Measurements from ENCODE around the gene CYP4A22.
"Not testable (repeated sequence)": the region's sequence is repeated elsewhere in the genome, so short reads cannot be mapped to it uniquely, and the experiment has no call there.

CYP4A22 gene

DNA sequence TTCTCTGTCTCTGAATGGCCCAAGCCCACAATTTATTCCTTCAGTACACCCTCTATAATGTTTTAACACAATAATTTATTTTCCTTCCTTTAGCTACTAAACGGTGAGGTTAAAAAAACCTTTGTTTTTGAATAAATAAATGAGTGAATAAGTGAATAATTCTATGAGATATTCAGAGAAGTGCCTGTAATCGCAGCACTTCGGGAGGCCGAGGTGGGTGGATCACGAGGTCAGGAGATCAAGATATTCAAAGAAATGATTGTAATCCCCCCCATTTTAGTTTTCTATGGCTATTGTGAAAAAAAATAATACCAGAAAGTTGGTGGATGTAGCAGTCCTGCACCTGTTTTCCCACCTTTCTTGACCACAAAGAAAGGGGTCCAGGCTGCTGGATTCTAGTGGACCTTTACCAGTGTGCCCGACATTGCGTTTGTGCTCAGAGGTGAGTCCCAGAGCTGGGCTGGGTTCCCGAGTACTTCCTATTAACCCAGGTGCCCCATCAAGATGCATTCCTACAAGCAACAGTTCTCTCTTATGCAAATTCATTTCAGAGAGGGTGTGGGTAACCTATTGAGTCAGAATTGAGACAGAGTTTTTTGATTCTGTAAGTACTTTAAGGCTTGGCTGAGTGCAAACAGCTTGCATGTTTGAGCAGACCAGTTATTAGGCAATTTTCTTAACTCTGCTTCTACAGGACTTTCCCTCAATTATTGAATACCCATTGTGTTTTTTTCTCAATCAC lies 7.6 kb upstream of the CYP4A22 start:
- not testable (repeated sequence) for H3K4me3 ChIP-seq (ENCODE audit: low read length); H2AFZ ChIP-seq (ENCODE audit: low read depth, low read length); H3K27me3 ChIP-seq (ENCODE audit: insufficient read depth, low read length); H3K4me1 ChIP-seq (ENCODE audit: insufficient read depth, low read length); H3K36me3 ChIP-seq (ENCODE audit: insufficient read depth, low read length); H3K9me3 ChIP-seq (ENCODE audit: low read length)

GRCh38 chr1:47132665-47133064 lies 4.6 kb upstream of the CYP4A22 start:
- H3K9me3 ChIP-seq (ENCODE audit: low read length); H3K36me3 ChIP-seq (ENCODE audit: insufficient read depth, low read length); H3K4me3 ChIP-seq (ENCODE audit: low read length); H2AFZ ChIP-seq (ENCODE audit: low read depth, low read length); H3K27me3 ChIP-seq (ENCODE audit: insufficient read depth, low read length); H3K4me1 ChIP-seq (ENCODE audit: insufficient read depth, low read length): not testable (repeated sequence)

DNA sequence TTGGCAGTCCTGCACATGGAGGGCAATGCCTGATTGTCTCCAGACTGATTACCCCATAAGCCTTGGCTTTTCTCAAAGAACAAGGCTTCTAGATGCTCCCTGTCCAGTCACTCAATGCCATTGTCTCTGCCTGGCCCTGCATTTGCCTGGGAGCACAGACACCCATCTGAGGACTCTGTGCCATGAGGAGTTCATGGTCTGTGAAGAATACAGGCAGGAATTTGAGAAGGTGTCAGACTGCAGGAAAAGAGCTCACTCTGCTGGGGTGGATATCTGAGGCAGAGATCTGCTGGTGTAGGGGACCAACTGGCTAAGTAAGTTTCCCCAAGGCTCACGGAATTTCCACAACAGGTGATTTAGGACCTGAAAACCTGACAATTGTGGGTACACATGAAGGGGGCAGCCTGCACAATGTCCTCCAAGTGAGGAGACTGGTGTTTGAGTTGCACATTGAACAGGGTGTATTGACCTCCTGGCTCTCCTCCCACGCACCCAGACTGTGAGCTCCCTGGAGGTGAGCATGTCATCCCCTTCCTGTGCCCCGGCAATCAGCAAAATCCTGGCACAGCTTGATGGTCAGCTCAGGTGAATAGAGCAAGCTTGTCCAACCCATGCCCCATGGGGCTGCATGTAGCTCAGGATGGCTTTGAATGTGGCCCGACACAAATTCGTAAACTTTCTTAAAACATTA lies 829 bp downstream of the CYP4A22 start:
- H3K9me3 ChIP-seq (ENCODE audit: low read length): no peaks in the 10 kb centered on the region
- H2AFZ ChIP-seq (ENCODE audit: low read depth, low read length): no peak overlapping the region
- no peak overlapping the region for H3K4me3 ChIP-seq (ENCODE audit: low read length)
- H3K36me3 ChIP-seq (ENCODE audit: insufficient read depth, low read length): no peaks in the 10 kb centered on the region
- no peaks in the 10 kb centered on the region for H3K4me1 ChIP-seq (ENCODE audit: insufficient read depth, low read length)
- H3K27me3 ChIP-seq (ENCODE audit: insufficient read depth, low read length): peaks cover 3% of the 10 kb centered on the region

GRCh38 chr1:47140358-47140757 lies 3.1 kb downstream of the CYP4A22 start:
- H3K4me3 ChIP-seq (ENCODE audit: low read length); H3K4me1 ChIP-seq (ENCODE audit: insufficient read depth, low read length); H3K36me3 ChIP-seq (ENCODE audit: insufficient read depth, low read length); H3K27me3 ChIP-seq (ENCODE audit: insufficient read depth, low read length); H2AFZ ChIP-seq (ENCODE audit: low read depth, low read length); H3K9me3 ChIP-seq (ENCODE audit: low read length): not testable (repeated sequence)

GRCh38 chr1:47143654-47144053 lies 6.4 kb downstream of the CYP4A22 start:
- H3K27me3 ChIP-seq (ENCODE audit: insufficient read depth, low read length); H3K4me1 ChIP-seq (ENCODE audit: insufficient read depth, low read length); H2AFZ ChIP-seq (ENCODE audit: low read depth, low read length); H3K36me3 ChIP-seq (ENCODE audit: insufficient read depth, low read length); H3K4me3 ChIP-seq (ENCODE audit: low read length); H3K9me3 ChIP-seq (ENCODE audit: low read length): not testable (repeated sequence)

GRCh38 chr1:47146495-47146894 lies 9.3 kb downstream of the CYP4A22 start:
- H3K9me3 ChIP-seq (ENCODE audit: low read length); H3K4me3 ChIP-seq (ENCODE audit: low read length); H3K36me3 ChIP-seq (ENCODE audit: insufficient read depth, low read length); H3K4me1 ChIP-seq (ENCODE audit: insufficient read depth, low read length); H3K27me3 ChIP-seq (ENCODE audit: insufficient read depth, low read length); H2AFZ ChIP-seq (ENCODE audit: low read depth, low read length): not testable (repeated sequence)

DNA sequence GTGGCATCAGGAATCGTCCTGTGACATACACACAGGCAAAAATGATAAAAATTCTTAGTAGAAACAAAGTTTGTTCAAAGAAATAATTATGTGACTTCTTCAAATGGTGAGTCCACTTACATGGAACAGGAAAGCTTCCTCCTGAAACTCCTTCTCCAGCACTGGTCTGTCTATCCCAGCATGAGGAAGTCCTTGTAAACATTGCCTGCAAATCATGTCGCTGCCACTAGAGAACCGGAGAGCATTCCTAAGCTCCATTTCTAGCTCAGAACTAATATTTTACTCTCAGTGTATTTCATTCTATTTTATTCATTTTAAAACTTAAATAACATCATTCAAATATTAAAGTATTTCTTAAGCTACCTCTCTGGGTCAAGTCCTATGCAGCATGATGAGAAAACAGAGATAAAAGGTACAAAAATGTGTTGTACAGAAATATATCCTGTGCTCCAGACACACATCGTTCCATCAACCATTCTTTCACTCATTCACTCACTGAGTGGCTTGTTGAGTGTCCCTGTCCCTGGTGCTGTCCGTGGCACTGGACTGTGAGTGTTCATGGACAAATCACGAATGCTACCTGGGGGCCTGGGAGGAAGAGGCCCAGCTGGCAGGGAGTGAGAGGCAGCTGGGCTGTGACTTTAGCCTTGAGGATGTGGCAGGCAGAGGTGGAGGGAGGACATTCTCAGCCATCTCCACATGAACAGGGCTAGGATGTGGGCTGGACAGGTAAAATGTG lies 10.0 kb downstream of the CYP4A22 start:
- H3K9me3 ChIP-seq (ENCODE audit: low read length): no peaks in the 10 kb centered on the region
- H2AFZ ChIP-seq (ENCODE audit: low read depth, low read length): no peak overlapping the region
- no peak overlapping the region for H3K4me3 ChIP-seq (ENCODE audit: low read length)
- H3K27me3 ChIP-seq (ENCODE audit: insufficient read depth, low read length): peaks cover 2% of the 10 kb centered on the region
- H3K36me3 ChIP-seq (ENCODE audit: insufficient read depth, low read length): no peaks in the 10 kb centered on the region
- H3K4me1 ChIP-seq (ENCODE audit: insufficient read depth, low read length): no peaks in the 10 kb centered on the region

DNA sequence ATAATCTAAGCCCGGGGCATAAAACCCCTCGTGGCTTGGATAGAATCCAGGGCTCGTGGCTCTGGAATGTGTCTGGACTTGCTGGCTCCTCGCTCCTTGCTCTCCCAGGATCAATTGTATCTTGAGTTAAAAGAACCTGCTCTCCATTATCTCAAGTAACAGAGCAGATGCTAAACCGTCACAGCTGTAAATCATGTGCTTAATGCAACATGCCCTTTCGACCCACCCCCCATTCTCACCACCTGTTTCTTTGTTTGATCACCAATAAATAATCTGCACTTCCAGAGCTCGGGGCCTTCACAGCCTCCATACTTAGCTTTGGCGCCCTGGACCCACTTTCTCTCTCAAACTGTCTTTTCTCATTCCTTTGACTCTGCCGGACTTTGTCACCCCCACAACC lies 11.9 kb downstream of the CYP4A22 start:
- H3K4me3 ChIP-seq (ENCODE audit: low read length); H3K36me3 ChIP-seq (ENCODE audit: insufficient read depth, low read length); H3K4me1 ChIP-seq (ENCODE audit: insufficient read depth, low read length); H3K9me3 ChIP-seq (ENCODE audit: low read length); H2AFZ ChIP-seq (ENCODE audit: low read depth, low read length); H3K27me3 ChIP-seq (ENCODE audit: insufficient read depth, low read length): not testable (repeated sequence)

DNA sequence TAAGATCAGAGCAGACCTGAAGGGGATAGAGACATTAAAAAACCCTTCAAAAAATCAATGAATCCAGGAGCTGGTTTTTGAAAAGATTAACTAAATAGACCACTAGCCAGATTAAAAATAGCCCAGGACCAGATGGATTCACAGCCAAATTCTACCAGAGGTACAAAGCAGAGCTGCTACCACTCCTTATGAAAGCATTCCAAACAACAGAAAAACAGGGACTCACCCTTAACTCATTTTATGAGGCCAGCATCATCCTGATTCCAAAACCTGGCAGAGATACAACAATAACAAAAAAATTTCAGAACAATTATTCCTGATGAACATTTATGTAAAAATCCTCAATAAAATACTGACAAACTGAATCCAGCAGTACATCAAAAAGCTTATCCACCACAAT lies 19.2 kb downstream of the CYP4A22 start:
- H3K4me3 ChIP-seq (ENCODE audit: low read length); H3K9me3 ChIP-seq (ENCODE audit: low read length); H3K4me1 ChIP-seq (ENCODE audit: insufficient read depth, low read length); H2AFZ ChIP-seq (ENCODE audit: low read depth, low read length); H3K36me3 ChIP-seq (ENCODE audit: insufficient read depth, low read length); H3K27me3 ChIP-seq (ENCODE audit: insufficient read depth, low read length): not testable (repeated sequence)

DNA sequence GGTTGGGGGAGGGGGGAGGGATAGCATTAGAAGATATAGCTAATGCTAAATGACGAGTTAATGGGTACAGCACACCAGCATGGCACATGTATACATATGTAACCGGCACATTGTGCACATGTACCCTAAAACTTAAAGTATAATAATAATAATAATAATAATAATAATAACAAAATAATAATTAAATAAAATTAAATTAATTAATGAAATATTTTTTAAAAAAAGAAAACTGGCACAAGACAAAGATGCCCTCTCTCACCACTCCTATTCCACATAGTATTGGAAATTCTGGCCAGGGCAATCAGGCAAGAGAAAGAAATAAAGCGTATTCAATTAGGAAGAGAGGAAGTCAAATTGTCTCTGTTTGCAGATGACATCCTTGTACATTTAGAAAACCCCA lies 20.7 kb downstream of the CYP4A22 start:
- not testable (repeated sequence) for H2AFZ ChIP-seq (ENCODE audit: low read depth, low read length); H3K4me3 ChIP-seq (ENCODE audit: low read length); H3K9me3 ChIP-seq (ENCODE audit: low read length); H3K27me3 ChIP-seq (ENCODE audit: insufficient read depth, low read length); H3K4me1 ChIP-seq (ENCODE audit: insufficient read depth, low read length); H3K36me3 ChIP-seq (ENCODE audit: insufficient read depth, low read length)

DNA sequence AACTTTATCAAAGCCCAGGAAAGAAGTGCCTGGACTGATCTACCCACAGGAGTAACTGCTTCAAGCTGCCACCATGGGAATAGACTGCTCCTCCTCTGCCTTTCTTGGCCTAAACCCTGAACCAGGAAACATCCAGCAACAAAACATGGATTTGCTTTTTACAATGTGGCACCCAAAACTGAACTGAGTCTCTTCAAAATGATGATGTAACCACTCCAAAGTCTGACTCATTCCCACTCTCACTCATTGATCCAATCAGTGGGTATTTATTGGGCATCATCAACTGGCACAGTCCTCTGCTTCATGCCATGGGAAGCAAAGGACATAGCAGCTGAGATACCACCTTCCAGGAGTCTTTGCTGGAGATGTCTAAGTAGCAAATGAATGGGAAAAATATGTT lies 23.5 kb downstream of the CYP4A22 start:
- Histone ChIP-seq H3K27me3 (ENCODE audit: insufficient read depth, low read length) (no peaks in the 10 kb centered on the region), H3K4me3 (ENCODE audit: low read length) (no peak overlapping the region), H3K4me1 (ENCODE audit: insufficient read depth, low read length) (no peaks in the 10 kb centered on the region), H3K36me3 (ENCODE audit: insufficient read depth, low read length) (no peaks in the 10 kb centered on the region), H3K9me3 (ENCODE audit: low read length) (no peaks in the 10 kb centered on the region), H2AFZ (ENCODE audit: low read depth, low read length) (no peak overlapping the region)

DNA sequence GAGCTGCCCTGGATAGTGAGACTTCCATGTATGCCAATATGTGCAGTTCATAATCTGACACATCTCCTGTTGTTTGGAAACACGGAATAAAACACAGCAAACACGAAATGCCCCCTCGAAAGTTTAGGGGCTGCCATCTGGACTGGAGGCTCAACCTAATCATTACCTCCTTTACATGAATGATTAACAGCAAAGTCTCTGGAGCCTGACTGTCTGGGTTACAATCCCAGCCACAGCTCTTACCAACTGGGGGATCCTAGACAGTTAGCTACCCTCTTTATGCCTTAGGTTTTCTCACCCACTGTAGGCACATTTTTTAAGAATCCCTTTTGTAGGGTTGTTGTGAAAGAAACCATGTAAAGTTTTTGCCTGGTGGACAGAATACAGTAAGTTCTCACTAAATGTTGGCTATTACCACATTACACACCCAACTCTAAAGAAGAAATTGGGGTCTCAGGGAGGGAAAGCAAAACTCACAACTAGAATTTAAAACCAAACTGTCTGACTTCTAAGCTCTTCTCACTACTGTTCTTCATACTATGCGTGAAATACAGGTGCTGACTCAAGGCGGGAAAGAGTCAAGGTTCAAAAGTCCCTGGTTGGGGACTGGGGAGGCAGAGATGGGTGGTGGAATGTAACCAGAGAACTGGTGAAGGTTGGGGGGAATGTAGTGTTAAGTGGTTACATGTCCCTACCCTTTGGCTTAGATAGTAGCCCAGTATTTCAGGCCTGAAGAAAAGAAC lies 24.2 kb downstream of the CYP4A22 start:
- no peaks in the 10 kb centered on the region for H3K4me1 ChIP-seq (ENCODE audit: insufficient read depth, low read length)
- H3K27me3 ChIP-seq (ENCODE audit: insufficient read depth, low read length): no peaks in the 10 kb centered on the region
- no peak overlapping the region for H3K4me3 ChIP-seq (ENCODE audit: low read length)
- no peak overlapping the region for H2AFZ ChIP-seq (ENCODE audit: low read depth, low read length)
- no peaks in the 10 kb centered on the region for H3K36me3 ChIP-seq (ENCODE audit: insufficient read depth, low read length)
- H3K9me3 ChIP-seq (ENCODE audit: low read length): no peaks in the 10 kb centered on the region

DNA sequence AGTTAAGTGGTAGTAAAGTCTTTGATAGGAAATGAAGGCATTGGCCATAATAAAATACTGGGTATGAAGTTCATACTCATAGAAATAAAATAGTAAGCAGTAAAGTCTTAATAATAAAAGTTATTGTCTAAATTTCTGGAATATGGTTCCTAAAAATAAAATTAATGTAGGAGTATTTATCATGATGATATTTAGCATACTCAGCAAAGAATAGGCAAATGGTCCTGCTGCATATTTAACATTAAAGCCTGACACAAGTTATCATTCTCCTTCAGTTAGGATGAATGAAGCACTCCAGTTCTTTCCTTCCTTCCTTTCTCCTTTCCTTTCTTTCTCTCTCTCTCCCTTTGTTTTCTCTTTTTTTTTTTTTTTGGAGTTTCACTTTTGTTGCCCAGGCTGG lies 27.3 kb downstream of the CYP4A22 start:
- Histone ChIP-seq H3K9me3 (ENCODE audit: low read length) (no peaks in the 10 kb centered on the region), H3K4me3 (ENCODE audit: low read length) (no peak overlapping the region), H3K36me3 (ENCODE audit: insufficient read depth, low read length) (no peaks in the 10 kb centered on the region), H3K4me1 (ENCODE audit: insufficient read depth, low read length) (no peaks in the 10 kb centered on the region), H3K27me3 (ENCODE audit: insufficient read depth, low read length) (no peaks in the 10 kb centered on the region), H2AFZ (ENCODE audit: low read depth, low read length) (no peak overlapping the region)

Measured in neuron (in vitro differentiated cells).